ENCODE results near the gene CDKN2B-AS1.
"Not testable (repeated sequence)": the region's sequence is repeated elsewhere in the genome, so short reads cannot be mapped to it uniquely, and the experiment has no call there.

CDKN2B-AS1 gene

GRCh38 chr9:21994556-21995005, at the start of gene CDKN2B-AS1:
CDKN2B-AS1 (plus strand) TSS chr9:21994791.
- DNase-seq = peak; percentile 54

GRCh38 chr9:21945606-21946005, 49.0 kb upstream of the CDKN2B-AS1 start:
- DNase-seq = no peak

- no peak for DNase-seq
These were observed 35.8 kb upstream of the CDKN2B-AS1 start for GRCh38 chr9:21958833-21959232.

GRCh38 chr9:21959268-21959667, 35.3 kb upstream of the CDKN2B-AS1 start:
- DNase-seq = not testable (repeated sequence)

GRCh38 chr9:21961569-21961968, 33.0 kb upstream of the CDKN2B-AS1 start:
- DNase-seq = no peak

- DNase-seq = peak; percentile 57
These were observed 29.6 kb upstream of the CDKN2B-AS1 start for GRCh38 chr9:21964925-21965385.

- no peak for DNase-seq
These were observed 29.1 kb upstream of the CDKN2B-AS1 start for GRCh38 chr9:21965401-21965951.

- no peak for DNase-seq
These were observed 28.3 kb upstream of the CDKN2B-AS1 start for GRCh38 chr9:21966140-21966851.

- no peak for DNase-seq
These were observed 27.4 kb upstream of the CDKN2B-AS1 start for GRCh38 chr9:21967169-21967568.

- DNase-seq = no peak
These were observed 26.9 kb upstream of the CDKN2B-AS1 start for GRCh38 chr9:21967702-21968101.

GRCh38 chr9:21968331-21969010, 26.1 kb upstream of the CDKN2B-AS1 start:
- DNase-seq = peak; percentile 24

- DNase-seq = peak; percentile 16
These were observed 25.3 kb upstream of the CDKN2B-AS1 start for GRCh38 chr9:21969011-21969940.

GRCh38 chr9:21969951-21970799, 24.4 kb upstream of the CDKN2B-AS1 start:
- DNase-seq = no peak

GRCh38 chr9:21970800-21971640, 23.6 kb upstream of the CDKN2B-AS1 start:
- no peak for DNase-seq

- no peak for DNase-seq
These were observed 22.2 kb upstream of the CDKN2B-AS1 start for GRCh38 chr9:21972361-21972760.

GRCh38 chr9:21974343-21974721, 20.3 kb upstream of the CDKN2B-AS1 start:
- no peak for DNase-seq

GRCh38 chr9:21974722-21975409, 19.7 kb upstream of the CDKN2B-AS1 start:
- peak; percentile 47 for DNase-seq

GRCh38 chr9:21976334-21976875, 18.2 kb upstream of the CDKN2B-AS1 start:
- DNase-seq = no peak

GRCh38 chr9:21982391-21982790, 12.2 kb upstream of the CDKN2B-AS1 start:
- DNase-seq = no peak
